HFFc6 (cell line): Measurements from ENCODE around the gene RHAG. TPM values are rescaled to one million over a fixed set of nuclear protein-coding genes. Genes with fewer than 3 reads are reported as not detected.
"Not testable (repeated sequence)": the region's sequence is repeated elsewhere in the genome, so short reads cannot be mapped to it uniquely, and the experiment has no call there.

ENCODE experiments used
- DNase-seq: peaks from one replicate; pipeline ENCODE4 v3.0.0-alpha.2; 2018
- H3K27ac Mint-ChIP-seq: 2 replicates; pipeline ENCODE4 v1.8.0; 2020; ENCODE audit warnings: mild to moderate bottlenecking, mixed read lengths
- H3K27me3 Mint-ChIP-seq: 2 replicates; pipeline ENCODE4 v1.8.0; 2021; ENCODE audit warnings: mild to moderate bottlenecking, moderate library complexity, mixed read lengths; ENCODE audit not compliant: insufficient read depth
- H3K36me3 Mint-ChIP-seq: 2 replicates; pipeline ENCODE4 v1.8.0; 2021; ENCODE audit warnings: low read depth, mixed read lengths
- H3K4me1 Mint-ChIP-seq: 2 replicates; pipeline ENCODE4 v1.8.0; 2020; ENCODE audit warnings: low read depth, mixed read lengths
- H3K4me3 Mint-ChIP-seq: 2 replicates; pipeline ENCODE4 v1.8.0; 2020; ENCODE audit warnings: mild to moderate bottlenecking, moderate library complexity, mixed read lengths
- H3K9me3 Mint-ChIP-seq: 2 replicates; pipeline ENCODE4 v1.8.0; 2020; ENCODE audit warnings: mild to moderate bottlenecking, mixed read lengths
- CTCF ChIP-seq: fragments of 200-600 bp; sonication (generic); IDR thresholded peaks from 2 replicates; pipeline ENCODE4 v1.5.0; 2021; ENCODE audit warnings: antibody characterized with exemption, mild to moderate bottlenecking
- total RNA-seq, 6 experiments: library from RNA; stranded (reverse); fragmentation: NEBNext Ultra II Directional; extraction: Animal tissue kit (Norgen Biotek cat#: 25700); gene quantifications; 2 replicates in 1 of 6; 3 replicates in 5 of 6; pipeline ENCODE4 v1.2.3, GENCODE V29; 2021

Gene RHAG
- total RNA-seq, 6 experiments from 2014 or later = not detected

DNA sequence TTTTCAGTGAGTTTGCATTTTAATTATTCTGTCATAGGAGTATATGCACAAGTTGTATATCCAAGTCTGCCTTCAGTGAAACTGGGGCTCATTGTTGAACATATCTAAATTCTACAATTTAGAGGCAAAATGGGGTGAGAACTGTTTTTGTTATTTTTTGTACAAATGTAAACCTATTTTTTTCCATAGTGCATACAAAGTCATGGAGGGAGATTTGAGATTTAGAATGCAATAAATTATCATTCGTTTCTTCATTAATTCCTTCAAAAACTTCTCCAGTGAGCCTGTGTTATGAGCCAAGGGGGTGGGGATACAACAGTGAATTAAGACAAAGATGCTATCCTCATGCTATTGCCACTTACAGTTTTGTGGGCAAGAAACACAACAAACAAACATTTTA lies 29.8 kb upstream of the RHAG start:
- Mint-ChIP-seq H3K9me3 (peaks cover 28% of the 10 kb centered on the region), H3K4me1 (no peaks in the 10 kb centered on the region), H3K27me3 (no peaks in the 10 kb centered on the region), H3K36me3 (no peaks in the 10 kb centered on the region), H3K27ac (no peak overlapping the region), H3K4me3 (no peak overlapping the region)
- no peak for DNase-seq
- no peak for TF ChIP-seq CTCF

DNA sequence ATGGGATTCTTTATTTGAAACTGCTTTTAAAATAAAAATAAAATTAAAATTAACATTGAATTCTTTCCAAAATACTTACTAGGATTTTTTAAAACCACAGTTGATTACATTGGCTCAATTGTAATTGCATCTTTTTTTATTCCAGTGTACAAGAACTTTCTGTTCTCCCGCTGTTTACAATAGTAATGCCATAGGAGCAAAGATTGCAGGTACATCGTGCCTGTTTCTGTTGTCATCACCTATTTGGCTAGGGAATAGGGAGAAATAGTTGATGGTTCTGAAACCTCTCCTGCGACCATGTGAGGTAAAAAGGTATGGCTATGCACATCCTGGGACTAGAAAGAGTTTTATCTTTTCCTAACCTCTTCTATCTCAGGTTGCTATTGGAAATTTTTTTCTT lies 28.2 kb upstream of the RHAG start:
- Mint-ChIP-seq H3K4me3 (no peak overlapping the region), H3K27ac (no peak overlapping the region), H3K27me3 (no peaks in the 10 kb centered on the region), H3K36me3 (no peaks in the 10 kb centered on the region), H3K4me1 (no peaks in the 10 kb centered on the region), H3K9me3 (peaks cover 30% of the 10 kb centered on the region)
- no peak for TF ChIP-seq CTCF
- DNase-seq = no peak

GRCh38 chr6:49664054-49664453 lies 27.4 kb upstream of the RHAG start:
- not testable (repeated sequence) for H3K4me1 Mint-ChIP-seq, H3K4me3 Mint-ChIP-seq, H3K27ac Mint-ChIP-seq, DNase-seq, H3K36me3 Mint-ChIP-seq, H3K27me3 Mint-ChIP-seq
- peaks cover 30% of the 10 kb centered on the region for H3K9me3 Mint-ChIP-seq

GRCh38 chr6:49662892-49663261 lies 26.2 kb upstream of the RHAG start:
- no peaks in the 10 kb centered on the region for H3K27me3 Mint-ChIP-seq
- H3K4me1 Mint-ChIP-seq = no peaks in the 10 kb centered on the region
- no peak for TF ChIP-seq CTCF
- DNase-seq = no peak
- no peak overlapping the region for H3K4me3 Mint-ChIP-seq
- H3K36me3 Mint-ChIP-seq = 0 out of 2 replicates have a peak, but pooled peaks cover 3% of the 10 kb centered on the region
- H3K9me3 Mint-ChIP-seq = peaks cover 33% of the 10 kb centered on the region
- H3K27ac Mint-ChIP-seq = no peak overlapping the region

- Mint-ChIP-seq H3K27me3 (no peaks in the 10 kb centered on the region), H3K9me3 (peaks cover 33% of the 10 kb centered on the region), H3K27ac (no peak overlapping the region), H3K36me3 (0 out of 2 replicates have a peak, but pooled peaks cover 3% of the 10 kb centered on the region), H3K4me1 (no peaks in the 10 kb centered on the region), H3K4me3 (no peak overlapping the region)
- no peak for TF ChIP-seq CTCF
- DNase-seq = no peak
These were observed 25.7 kb upstream of the RHAG start for GRCh38 chr6:49662231-49662891.

DNA sequence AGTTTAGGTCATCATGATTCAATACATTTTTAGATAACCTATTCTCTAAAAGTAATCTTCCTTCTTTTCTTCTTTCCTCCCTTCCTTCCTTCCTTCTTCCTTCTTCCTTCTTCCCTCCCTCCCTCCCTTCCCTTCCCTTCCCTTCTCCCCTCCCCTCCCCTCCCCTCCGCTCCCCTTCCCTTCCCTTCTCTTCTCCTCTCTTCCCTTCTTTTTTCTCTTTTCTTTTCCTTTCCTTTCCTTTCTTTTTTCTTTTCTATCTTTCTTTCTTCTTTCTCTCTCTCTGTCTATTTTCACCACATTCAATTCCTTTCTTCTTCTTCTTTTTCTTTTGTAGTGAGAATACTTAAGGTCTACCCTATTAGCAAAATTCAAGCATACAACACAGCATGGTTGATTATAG lies 17.3 kb upstream of the RHAG start:
- Mint-ChIP-seq H3K4me1 (no peaks in the 10 kb centered on the region), H3K4me3 (no peak overlapping the region), H3K27me3 (no peaks in the 10 kb centered on the region), H3K27ac (no peak overlapping the region), H3K36me3 (0 out of 2 replicates have a peak, but pooled peaks cover 3% of the 10 kb centered on the region), H3K9me3 (peaks cover 14% of the 10 kb centered on the region)
- TF ChIP-seq CTCF = no peak
- no peak for DNase-seq
